Mononuclear cell (primary cell): ENCODE data around the gene PADI6. TPM values are rescaled to one million over a fixed set of nuclear protein-coding genes. Genes with fewer than 3 reads are reported as not detected.
"Not testable (repeated sequence)": the region's sequence is repeated elsewhere in the genome, so short reads cannot be mapped to it uniquely, and the experiment has no call there.

Source experiments
- H3K27me3 ChIP-seq: 2 replicates; pipeline ENCODE4 v1.6.0; 2011; ENCODE audit warnings: low read length, control low read depth; ENCODE audit not compliant: insufficient read depth
- H3K4me1 ChIP-seq: 2 replicates; pipeline ENCODE4 v1.5.1; 2011; ENCODE audit warnings: mild to moderate bottlenecking, low read length, control low read depth; ENCODE audit not compliant: insufficient read depth
- H3K4me3 ChIP-seq: 2 replicates; pipeline ENCODE4 v1.5.1; 2011; ENCODE audit warnings: mild to moderate bottlenecking, low read length, moderate library complexity
- H3K9me3 ChIP-seq: 2 replicates; pipeline ENCODE4 v1.5.1; 2011; ENCODE audit warnings: low read depth, mild to moderate bottlenecking, control low read depth, low read length
- total RNA-seq: library from RNA; depleted of rRNA; stranded (reverse); fragments of >200 nt; gene quantifications from one replicate; pipeline ENCODE4 v1.2.3, GENCODE V29; 2012

The PADI6 gene
- total RNA-seq, 1 donor, result not detected

DNA sequence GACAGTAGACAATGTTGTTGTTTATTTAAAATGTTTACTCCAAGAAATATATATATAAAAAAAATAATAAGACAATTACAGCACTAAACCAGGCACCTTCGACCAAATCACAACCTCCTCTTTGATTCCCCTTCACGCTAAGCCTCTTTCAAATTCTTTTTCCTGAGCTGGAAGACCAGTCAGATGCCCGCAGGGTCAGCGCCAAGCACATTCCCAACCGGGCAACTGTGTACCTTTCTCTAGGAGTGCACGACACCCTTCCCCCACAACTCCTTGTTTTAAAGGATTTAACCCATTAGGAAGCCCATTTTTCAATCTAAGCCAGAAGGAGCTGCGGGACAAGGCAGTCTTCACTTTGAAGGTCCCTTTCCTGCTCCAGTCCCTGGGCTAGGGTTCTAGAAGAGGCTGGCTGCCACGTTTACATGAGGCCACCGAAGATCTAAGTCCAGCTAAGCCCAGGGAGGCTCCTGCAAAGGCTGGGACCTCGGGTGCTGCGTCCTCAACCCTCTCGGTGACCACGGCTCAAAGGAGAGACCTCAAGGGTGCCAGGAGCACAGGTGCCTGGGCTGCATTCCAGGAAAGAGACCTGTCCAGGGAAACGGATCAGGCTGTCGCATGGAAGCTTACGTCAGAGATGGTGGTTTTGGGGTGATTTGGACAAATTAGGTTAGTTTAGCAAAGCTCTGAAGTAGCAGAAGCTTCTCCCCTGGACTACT lies 34.9 kb downstream of the PADI6 start:
- not testable (repeated sequence) for H3K4me1 ChIP-seq, H3K4me3 ChIP-seq, H3K9me3 ChIP-seq, H3K27me3 ChIP-seq

DNA sequence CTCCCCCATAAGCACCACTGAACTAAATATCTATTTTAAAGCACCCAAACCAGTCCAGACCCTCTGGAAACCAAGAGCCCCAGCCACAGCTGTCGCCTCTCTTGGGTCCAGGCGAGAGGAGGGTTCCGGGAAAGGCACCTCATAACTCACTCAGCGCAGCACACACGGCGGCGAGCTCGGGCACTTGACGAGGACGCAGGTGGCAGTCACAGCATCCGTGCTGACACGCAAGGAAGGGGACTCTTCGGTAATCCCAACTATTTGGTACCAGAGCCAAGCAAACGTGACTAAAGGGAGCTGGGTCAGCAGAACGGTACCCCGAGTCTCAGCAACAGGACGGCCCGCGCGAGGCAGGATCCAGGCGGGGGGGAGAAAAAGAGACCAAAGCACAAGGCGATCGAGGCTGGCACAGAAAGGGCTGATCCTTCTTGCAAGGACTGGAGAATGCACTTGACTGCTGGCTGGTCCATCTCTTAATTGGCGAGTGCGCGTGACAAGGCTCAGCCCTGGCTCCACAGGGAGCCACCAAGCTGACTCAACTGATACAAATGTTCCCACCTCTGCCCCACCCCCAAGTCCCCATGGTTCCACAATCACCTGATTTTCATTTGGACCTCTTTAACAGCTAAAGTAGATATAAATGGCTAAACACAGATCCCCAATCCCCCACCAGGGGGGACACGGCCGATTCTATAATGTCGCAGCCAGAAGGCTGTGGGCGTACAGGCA lies 36.0 kb downstream of the PADI6 start:
- not testable (repeated sequence) for H3K27me3 ChIP-seq, H3K9me3 ChIP-seq, H3K4me1 ChIP-seq, H3K4me3 ChIP-seq

DNA sequence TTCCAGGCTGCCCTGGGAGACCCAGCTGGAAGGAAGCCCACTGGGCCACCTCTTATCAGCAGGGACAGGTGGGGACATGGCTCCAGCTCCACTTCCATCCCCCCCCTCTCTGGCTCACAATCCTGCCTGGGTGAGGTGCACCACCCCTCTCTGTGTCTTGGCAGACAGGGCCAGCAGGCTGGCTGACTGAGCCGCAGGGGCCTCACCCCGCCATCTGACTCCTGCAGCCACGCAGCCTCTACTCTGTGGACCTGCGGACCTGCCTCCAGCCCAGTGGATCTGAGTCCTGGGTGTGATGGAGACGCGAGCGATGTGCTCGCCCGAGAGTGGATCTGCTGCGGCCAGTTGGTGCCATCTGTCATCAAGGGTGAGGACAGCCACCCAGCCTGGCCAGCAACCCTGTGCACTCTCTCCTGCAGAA lies 37.4 kb downstream of the PADI6 start:
- Histone ChIP-seq H3K4me3 (no peak overlapping the region), H3K9me3 (no peaks in the 10 kb centered on the region), H3K4me1 (no peaks in the 10 kb centered on the region), H3K27me3 (no peaks in the 10 kb centered on the region)

DNA sequence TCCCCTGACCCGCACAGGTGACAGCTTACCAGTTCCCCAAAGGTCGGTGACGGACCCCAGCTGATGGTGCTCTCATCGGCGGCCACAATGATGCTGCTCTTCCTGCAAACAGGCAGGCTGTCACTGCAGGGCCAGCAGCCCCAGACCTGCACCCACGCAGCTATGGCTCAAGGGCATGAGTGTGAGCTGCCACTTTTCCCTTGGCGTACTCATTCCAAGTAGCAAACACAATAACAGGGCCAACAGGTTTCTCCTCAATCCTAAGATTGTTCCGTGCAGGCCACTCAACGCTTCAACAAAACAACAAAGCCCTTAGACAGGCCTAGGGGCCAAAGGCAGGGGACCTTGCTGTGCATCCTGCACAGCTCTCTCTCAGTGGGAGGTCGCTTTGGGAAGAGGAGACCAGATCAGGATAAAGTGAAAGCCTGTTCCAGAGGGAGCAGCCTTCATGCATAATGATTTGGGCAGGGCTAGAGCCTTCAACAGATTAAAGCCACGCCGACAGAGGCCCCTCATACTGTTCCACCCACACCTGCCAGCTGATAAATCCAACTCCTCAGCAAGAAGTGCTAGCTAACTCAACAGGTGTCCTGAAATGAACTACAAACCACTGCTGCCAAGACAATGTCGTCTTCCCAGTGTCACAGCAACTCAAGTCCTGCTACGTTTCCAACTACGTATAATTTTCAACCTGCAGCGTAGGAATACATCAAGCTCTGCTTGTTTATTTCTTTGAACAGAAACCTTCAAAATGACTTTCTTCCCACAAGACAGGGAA lies 40.3 kb downstream of the PADI6 start:
- Histone ChIP-seq H3K9me3 (no peaks in the 10 kb centered on the region), H3K27me3 (no peaks in the 10 kb centered on the region), H3K4me3 (no peak overlapping the region), H3K4me1 (no peaks in the 10 kb centered on the region)

DNA sequence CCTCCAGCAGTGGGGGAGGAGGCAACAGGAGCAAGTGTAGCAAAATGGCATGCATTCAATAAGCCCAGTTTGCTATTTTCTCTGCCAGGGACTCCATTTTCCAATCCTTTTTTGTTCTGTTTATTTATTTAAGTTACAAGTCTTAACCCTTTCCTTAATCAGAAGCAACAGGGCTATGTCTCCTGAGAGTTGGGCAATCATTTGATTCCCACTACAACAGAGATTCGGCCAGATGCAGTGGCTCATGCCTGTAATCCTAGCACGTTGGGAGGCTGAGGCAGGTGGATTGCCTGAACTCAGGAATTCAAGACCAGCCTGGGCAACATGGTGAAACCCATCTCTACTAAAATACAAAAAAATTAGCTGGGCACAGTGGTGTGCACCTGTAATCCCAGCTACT lies 42.0 kb downstream of the PADI6 start:
- no peaks in the 10 kb centered on the region for H3K27me3 ChIP-seq

DNA sequence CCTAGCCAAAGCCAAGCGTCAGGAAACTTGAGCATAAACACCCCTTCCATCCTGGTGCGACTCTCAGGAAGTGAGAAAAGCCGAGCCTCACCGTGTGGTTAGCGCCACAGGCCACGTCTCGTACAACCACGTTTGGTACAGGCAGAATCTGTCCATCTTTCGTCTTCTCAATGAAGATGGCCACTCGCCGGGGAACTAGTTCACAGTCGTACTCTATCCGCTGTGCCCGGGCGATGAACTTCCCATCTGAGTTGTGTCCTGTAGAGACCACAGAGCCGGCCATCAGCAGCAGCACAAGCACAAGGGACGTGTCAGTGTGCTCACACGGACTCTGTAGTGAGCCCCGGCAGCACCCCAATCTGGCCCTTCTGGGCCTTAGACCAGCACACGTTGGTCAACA lies 44.4 kb downstream of the PADI6 start:
- no peaks in the 10 kb centered on the region for H3K4me1 ChIP-seq
- H3K9me3 ChIP-seq, result no peaks in the 10 kb centered on the region

More for the DNA sequence above, 42.0 kb downstream of the PADI6 start:
- Histone ChIP-seq H3K4me1 (no peaks in the 10 kb centered on the region), H3K4me3 (no peak overlapping the region), H3K9me3 (no peaks in the 10 kb centered on the region)

DNA sequence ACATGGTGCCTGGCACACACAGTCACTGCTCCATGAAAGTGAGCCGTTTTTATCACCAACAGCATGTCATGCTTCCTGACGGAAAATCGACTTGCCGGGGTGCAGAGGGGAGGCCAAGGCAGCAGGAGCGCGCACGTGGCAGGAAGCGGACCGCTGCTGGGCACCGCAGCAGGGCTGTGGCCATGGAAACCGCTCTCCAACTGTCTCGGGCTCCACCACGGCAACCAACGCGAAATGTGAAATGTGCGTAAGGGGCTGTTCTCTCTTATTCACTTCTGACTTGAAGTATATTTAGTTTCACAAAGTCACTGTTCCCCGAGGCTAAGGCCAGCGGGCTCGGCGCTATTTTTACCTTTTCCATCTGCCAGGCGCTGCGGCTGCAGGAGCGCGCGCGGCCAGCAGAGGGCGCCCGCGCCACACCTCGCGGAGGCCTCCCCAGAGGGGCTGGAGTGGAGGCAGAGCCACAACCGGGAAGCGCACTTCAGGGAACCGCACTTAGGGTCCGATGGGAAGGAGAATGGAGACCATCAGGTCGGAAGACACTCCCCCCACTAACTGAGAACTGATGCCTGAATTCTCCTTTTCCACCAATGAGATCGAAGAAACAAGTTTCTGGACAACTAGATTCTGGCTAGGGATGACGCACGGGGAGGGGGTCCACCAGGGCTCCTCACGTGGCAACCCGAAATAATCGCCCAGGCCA lies 47.8 kb downstream of the PADI6 start:
- Histone ChIP-seq H3K4me3 (no peak overlapping the region), H3K27me3 (no peaks in the 10 kb centered on the region), H3K4me1 (no peaks in the 10 kb centered on the region), H3K9me3 (no peaks in the 10 kb centered on the region)

More for the DNA sequence above, 44.4 kb downstream of the PADI6 start:
- Histone ChIP-seq H3K27me3 (no peaks in the 10 kb centered on the region), H3K4me3 (no peak overlapping the region)

DNA sequence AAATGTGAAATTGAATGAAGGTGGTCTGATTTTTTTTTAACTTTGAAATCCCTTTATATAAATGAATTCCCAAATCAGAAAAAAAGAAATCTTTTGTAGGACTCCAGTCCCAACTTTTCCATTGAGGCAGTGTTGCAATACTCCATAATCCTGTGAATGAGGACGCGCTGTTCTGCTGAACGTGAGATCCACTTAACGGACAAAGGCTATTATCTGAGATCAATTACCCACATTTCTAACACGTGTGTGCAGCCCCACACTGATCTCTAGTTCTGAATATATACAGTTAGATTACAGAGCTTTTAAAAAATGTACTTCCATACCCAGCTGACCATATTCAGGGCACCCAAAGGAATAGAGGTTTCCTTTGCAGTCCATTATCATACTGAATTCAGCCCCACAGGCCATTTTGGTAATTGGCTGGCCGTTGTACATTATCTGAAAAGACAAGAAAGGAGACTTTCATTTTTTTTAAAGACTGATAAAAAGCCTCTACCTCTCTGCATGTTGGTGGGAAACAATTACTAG lies 48.5 kb downstream of the PADI6 start:
- no peaks in the 10 kb centered on the region for H3K9me3 ChIP-seq
- no peak overlapping the region for H3K4me3 ChIP-seq
- no peaks in the 10 kb centered on the region for H3K4me1 ChIP-seq
- no peaks in the 10 kb centered on the region for H3K27me3 ChIP-seq

DNA sequence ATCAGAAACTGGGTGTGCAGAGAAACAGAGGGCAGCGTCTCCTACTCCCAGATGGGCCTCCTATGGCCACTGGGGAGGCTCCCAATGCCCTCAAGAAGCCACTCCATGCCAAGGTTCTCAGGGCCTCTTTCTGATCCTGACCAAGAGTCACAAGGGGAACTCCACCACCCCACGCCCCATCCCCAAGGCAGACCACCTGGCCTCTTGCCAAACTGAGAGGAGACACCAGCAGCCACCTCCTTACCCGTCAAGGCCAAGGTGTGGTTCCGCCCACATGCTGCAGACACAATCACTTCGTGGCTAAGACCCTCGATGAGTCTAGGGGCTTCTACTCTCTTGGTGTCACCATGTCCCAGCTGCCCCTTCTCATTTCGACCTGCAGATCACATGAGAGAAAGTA lies 50.5 kb downstream of the PADI6 start:
- Histone ChIP-seq H3K4me3 (no peak overlapping the region), H3K4me1 (no peaks in the 10 kb centered on the region), H3K27me3 (no peaks in the 10 kb centered on the region), H3K9me3 (no peaks in the 10 kb centered on the region)

DNA sequence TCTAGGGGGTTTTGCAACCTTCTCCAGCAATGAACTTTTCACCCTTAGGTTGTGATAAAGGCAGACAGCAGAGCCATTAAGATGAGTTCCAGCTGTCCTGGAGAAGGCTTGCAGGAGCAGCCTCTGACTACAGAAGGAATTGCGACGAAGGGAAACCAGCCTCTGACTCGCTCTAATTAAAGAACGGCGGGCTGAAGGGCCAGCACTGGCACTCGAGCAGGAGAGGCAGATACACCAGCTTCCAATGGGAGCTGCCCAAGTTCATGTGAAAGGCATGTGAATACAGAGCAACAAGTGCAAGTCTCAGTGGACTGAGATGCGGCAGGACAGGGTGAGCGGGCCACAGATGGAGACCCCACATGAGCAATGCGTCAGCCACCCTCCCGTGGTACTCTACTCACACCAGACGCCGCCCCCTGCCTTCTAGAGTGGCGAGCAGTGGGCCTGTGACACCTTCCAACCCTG lies 51.8 kb downstream of the PADI6 start:
- Histone ChIP-seq H3K4me1 (no peaks in the 10 kb centered on the region), H3K27me3 (no peaks in the 10 kb centered on the region), H3K9me3 (no peaks in the 10 kb centered on the region), H3K4me3 (no peak overlapping the region)

DNA sequence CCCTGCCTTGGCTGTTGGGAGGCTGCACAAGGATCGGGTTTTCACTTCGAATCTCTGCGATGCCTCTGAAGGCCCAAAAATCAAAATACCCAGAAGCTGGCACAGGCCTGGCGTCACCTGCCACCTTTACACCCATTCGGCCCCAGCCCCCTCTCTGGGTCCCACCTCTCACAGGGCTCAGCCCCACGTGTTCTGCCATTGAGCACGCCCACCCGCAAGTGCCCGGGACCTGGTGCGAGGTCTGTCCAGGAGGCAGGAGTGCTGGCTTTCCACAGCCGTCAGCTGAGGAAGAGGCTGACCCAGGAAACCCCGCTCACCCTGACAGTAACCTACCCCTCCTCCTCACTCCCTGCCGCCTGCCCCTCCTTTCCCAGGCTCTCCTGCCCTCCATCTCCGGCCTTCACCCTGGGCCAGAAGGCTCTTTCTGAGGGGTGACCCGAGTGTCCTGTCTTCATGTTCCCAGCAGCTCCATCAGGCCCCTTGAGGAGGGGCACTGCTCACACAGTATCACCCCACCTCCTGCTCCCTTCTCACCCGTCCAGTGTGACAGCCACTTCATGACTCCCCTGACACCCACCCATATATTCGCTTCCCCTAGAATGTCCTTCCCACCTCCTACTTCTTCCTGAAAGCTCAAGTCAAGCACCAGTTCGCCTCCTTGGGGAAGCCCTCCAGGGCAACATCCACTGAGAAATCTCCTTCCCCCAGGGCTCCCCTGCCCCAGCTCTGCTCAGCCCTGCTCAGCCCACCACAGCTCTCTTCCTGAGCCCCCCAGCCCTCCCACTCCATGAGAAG lies 54.0 kb downstream of the PADI6 start:
- Histone ChIP-seq H3K27me3 (no peaks in the 10 kb centered on the region), H3K4me1 (peaks cover 16% of the 10 kb centered on the region), H3K9me3 (no peaks in the 10 kb centered on the region), H3K4me3 (no peak overlapping the region)

DNA sequence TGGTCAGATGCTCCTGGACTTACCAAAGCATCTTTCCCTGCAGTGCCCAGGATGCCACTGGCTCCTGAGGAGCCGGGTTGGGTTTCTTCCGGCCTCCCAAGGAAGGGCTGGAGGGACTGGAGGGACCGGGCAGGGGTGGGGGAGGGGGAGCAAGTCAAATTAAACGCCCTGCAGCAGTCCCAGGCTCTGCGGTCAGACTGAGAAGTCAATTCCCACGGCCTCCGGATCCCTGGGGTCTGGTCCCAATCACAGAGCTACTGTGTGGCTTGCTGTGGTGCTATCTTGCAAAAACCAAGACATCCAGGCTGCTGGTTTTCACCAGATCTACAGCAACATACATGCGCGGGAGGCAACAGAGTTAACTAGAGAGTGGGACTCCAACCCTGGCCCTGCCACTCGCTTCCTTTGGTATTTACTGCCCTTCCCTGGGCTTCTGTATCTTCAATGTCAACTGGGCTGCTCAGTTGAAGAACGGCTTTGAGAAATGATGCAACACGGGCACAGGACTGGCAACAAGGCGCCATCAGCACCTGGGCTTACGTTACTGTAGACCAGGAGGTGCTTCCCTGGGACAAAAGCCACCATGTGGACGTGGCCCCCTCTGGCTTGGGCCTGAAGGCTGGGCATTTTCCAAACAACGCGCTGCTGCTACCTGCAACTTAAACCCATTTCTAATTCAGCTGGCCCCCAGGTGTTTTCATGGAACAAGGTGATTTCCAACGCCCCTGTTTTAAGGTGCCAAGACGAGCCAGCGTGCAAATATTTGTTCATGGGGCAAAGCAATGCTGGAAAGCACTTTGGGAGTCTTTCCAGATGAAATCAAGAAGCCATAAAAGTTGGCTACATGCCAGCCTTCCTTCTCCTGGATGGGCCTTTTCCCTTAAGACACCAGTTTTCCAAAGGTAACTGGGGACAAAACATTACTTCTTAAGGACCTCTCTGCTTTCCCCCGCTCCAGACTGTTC lies 56.0 kb downstream of the PADI6 start:
- H3K9me3 ChIP-seq, result no peaks in the 10 kb centered on the region
- H3K4me1 ChIP-seq, result peaks cover 34% of the 10 kb centered on the region
- no peaks in the 10 kb centered on the region for H3K27me3 ChIP-seq
- H3K4me3 ChIP-seq, result no peak overlapping the region

DNA sequence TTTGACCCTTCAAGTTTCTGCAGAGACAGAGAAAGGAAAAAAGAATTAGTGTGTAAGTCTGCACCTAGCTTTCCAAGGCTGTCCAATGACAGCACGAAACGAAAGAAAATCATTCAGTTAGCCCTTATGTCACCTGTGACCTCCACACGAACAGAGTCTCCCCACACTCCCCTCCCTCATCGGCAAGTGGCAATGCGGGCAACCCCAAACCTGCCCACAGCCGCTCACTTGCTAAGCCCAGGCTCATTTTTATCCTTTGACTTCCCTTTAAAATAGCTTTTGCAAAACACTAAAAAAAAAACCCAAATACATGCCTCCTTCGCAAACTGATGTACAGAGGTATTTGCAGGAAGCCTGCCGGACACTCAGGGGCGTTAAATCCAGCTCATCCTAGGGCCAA lies 57.2 kb downstream of the PADI6 start:
- H3K4me3 ChIP-seq, result no peak overlapping the region
- no peaks in the 10 kb centered on the region for H3K27me3 ChIP-seq
- H3K9me3 ChIP-seq, result no peaks in the 10 kb centered on the region
- H3K4me1 ChIP-seq, result peaks cover 46% of the 10 kb centered on the region
